Stimulated activated naive CD4-positive, alpha-beta T cell treated with Interleukin-2 at 50 U/mL for 16 hours (primary cell): ENCODE measurements around the gene CDC42BPA.

Experiments used
- DNase-seq: peaks from one replicate; lab custom pipeline; 2025; lab: John Stamatoyannopoulos, UW

CDC42BPA gene

DNA sequence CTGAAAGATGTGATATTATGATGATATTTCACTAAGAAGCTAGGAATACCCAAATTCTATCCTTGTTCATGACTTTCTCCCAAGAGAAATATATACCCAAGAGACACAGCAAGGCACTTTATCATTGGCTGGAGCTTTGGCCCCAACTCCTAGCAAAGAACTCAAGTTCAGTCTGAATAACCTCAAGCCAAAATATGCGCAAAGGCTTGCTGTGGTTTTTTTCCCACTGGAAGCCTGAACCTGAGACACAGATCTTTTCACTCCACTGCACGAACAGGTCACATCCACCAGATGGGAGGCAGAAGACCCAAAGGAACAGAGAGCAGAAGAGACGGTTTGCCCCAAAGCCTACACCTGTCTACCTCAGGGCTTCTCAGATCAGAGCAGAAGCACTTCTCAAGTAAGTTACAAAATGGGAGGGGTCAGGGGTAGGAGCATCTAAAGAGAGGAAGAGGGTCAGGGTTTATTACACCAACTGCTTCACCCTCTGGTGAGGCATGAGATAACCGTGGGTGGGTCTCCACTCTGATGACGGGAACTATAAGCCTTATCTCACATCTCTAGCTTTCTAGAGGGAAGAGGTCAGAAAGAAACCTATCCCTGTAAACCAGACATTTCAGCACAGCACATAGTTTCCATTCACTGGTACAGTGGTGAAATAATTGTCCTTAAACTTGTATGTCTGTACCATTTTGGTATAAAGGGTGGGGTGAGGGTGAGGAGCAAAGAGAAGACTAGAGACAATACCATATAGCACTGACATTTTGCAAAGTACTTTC, 17.1 kb upstream of the CDC42BPA start:
- no peak for DNase-seq

DNA sequence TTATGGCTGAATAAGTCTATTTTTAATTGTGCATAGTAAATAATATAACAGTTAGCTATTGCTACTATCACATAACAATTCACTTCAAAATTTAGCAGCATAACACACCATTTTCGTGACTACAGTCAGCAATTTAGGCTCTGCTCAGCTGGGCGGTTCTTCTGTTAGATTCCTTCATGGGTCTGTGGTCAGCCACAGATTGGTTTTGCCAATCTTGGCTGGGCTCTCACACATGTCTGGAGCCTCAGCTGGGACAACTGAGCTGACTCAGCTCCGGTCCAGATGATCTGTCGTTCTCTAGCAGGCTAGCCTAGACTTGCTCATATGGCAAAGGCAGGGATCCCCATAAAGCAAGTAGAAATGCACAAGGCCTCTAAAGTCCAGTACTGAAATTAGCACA, 15.1 kb upstream of the CDC42BPA start:
- DNase-seq, result no peak

DNA sequence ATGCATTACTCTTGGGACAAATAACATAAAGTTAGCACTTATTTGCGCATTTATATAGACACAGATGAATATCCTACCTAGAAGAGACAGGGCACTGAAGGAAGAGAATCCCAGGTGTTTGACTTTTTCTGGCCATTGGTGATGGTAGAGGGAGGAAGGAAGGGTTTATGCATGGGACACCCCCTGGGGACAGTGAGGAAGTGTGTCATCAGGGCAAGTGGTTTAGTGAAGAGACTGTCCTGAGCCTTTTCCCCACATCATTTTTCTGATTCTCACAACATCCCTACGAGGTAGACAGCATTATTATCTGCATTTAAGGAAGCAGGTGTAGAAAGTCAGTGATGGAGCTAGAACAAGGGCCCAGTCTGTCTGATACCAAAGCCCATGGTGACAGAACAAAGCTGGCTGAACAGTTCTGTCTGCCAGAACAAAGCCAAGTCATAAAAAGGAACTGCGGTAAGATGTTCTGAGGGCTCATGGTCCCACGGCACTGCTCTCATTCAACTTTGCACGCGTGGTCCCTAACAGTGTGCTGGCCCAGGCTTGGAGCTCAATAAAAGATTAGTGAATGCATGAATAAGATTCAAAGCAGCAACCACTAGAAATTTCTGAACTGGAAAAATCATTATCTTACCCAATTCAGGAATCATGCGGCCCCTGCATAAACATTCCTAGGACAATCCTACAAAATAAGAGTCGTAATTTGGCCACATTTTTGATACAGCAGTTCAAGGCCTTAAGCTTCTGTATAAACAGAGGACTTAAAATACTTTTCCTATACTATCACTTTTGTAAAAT, 12.2 kb upstream of the CDC42BPA start:
- DNase-seq, result no peak

DNA sequence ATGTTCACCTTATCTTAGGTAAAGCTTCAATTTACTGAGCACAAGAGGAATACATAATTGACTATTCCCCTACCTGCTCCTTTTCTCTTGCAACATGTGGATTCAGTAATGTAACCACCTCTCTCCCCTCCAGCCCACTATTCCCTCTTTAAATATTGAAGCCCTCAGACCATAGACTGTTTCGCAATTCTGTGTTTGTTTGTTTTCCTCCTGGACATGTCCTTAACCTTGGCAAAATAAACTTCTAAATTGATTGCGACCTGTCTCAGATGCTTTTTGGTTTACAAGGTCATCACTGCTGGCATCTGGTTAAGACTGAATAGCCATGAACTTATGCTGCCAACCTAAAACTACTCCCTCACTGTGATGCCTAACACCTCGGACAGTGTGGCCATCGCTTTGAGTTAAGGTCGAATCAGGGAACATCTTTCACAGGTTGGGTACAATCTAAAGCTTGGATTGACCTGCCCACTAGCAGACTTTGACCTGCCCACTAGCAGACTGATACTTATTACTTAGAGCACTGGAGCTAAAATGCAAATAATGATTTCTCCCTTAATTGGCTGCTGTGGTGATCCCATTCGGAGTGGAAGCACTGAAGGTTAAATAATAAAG, 10.2 kb upstream of the CDC42BPA start:
- DNase-seq, result no peak

DNA sequence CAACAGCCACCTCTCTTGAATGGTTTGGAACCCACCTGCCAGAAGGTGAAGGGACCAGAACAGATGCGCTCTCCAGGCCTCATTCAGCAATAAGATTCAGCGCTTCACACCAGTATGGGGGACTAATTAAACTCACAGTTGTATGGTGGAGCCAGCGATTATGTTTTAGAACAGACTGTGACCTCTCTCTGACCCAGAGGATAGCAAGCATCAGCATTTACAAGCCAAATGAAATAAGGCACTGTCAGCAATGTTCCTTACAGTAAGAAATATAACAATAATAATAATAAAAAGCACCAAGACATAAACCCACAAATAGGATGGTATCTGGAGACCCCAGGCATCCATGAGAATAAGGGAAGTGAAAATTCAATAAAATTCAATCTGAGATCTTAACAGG, 6.9 kb upstream of the CDC42BPA start:
- no peak for DNase-seq

DNA sequence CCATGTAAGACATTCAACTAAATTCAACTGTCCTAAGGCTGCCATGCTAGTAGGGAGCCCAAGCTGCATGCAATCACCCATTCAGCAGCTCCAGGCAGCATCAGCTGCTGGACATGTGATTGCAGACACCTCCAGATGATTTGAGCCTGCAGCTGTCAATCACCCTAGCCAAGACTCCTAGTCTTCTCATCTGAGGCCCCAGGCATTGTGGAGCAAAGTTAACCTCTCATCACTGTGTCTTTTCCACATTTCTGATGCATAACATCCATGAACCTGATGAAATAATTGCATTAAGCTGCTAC, 5.6 kb upstream of the CDC42BPA start:
- no peak for DNase-seq

DNA sequence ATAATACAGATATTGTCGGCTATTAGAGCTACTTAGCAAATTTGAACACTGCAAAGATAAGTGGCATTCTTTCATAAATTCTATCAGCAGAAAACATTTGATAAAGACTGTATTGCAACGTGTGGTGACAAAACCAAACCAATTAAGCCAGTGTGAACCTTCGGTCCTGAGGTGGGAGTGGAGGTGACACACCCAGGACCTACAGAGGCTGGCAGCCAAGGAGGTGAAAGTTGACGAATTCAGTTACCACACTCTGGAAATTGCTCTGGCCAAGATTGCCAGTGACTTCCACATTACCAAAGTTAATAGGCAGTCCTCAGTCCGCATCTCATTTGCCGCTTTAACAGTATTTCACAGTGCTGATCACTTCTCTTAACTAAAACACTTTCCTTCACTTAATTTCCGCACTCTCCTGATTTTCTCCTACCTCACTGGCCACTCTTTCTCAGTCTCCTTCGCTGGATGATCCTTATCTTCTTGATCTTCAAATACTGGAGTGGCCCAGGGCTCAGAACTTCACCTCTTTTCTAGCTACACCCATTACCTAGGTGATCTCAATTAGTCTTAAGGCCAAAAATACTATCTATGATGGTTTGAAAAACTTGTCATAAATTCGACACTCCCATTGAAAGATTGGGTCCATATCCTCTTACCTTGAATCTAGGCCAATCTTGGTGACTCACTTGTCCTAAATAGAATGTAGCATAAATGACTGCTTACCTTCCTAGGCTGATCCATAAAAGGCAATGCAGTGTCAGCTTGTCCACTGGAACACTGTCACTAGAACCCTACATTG, 5.1 kb upstream of the CDC42BPA start:
- no peak for DNase-seq

DNA sequence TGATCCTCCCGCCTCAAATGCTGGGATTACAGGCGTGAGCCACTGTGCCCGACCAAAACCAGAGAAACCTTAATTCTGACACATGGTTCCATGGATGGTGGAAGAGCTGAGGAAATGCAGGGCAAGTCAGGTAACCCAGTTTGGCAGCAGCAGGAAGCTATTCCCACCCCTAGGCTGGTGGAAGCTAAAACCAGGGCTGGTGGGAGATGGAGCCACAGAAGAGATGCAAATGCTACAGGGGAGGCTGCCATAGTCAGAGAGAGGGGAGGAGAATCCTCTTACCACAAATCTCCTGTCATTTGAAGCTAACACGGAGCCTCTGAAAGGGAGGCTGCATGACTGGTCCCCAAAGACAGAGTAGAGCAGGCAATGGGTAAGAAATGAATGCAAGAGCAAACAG, 4.1 kb upstream of the CDC42BPA start:
- no peak for DNase-seq

DNA sequence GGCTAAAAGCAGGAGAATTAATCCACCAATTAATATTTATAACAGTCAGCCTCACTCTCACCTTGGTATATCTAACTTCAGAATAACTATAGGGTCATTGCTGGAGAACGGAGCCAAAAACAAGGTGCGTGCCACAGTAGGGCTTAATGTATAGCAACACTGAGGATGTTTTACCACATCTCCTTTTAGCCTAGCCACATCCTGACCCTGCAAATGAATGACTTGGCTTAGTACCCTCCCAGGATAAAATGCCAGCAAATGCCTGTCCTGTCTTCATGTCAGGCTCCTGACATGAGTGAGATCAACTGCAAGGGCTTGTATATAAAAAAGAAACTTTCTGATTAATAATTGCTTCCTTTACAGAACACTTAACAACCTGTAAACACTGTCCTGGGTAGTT, 2.7 kb upstream of the CDC42BPA start:
- DNase-seq, result no peak

DNA sequence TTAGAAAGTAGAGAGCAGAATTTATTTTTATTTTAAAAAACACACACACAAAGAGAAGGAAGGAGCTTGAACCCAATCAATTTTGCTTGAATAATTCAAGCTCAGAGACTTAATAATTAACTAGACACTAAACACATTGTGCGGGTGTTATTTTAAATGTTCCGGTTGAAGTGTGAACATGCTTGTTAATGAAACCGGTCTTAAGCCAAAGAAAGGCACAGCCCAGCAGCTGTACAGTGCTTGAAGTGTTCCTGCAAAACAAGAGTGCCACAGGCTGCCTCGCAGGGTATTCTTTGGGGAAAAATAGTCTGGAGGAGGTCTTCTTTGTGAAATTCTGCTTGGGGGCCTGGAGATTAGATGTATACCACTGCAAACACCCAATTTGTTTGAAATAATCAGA, 2.2 kb upstream of the CDC42BPA start:
- no peak for DNase-seq

DNA sequence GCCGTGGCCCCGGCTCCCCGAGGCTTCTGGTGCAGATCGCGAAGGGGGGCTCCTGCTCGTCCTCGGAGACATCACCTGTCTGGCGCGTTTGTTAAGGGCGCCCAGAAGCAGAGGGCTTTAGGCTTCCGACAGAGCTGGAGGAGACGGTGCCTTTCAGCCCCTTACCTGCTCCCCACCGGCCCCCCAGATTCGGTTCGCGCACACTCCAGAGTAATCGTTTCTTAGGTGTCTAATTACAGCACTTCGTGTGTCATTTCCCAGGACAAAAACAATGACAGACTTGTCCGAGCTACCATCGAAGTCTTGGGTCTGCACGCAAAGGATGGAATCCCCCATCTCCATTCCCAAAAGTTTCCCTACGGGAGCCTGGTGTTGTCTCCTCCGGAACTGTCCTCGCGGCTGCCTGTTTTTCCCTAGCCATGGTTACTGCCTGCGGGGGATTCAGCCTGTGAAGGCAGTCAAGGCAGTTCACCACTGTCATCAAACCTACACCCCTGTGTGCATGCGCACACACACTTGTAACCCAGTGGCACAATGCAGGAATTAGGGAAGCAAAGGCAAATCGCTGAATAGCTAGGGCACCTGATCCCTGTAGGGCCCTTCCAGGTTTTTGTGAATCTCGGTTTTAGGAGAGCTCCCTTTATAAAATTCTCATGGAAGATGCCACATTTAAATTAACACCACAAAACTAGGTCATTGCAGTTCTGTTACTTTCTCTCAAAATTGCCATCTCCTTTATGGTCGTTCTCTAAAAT, 738 bp upstream of the CDC42BPA start:
- DNase-seq, result no peak

DNA sequence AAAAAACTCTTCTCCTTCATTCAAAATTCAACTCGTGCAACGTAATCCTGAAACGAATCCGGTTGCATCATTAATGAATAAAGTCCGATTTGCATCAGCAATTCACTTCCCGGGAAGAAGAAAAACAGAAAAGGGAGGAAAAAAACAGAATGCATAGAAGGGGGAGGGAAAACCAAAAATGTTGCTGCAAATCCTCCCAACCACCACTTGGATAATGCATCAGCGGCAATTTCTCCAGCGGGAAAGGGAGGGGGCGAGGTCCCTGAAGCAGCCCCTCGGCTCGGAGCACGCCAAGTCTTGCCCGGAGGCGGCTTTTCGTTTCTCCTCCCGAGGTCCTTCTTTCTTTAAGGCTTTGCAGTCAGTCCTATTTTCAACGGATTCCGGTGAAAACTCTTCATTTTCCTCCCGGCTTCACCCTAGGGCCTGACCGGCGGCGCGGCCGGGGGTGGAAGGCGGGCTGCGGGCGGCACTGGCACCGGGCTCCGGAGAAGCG, 723 bp downstream of the CDC42BPA start:
- no peak for DNase-seq

DNA sequence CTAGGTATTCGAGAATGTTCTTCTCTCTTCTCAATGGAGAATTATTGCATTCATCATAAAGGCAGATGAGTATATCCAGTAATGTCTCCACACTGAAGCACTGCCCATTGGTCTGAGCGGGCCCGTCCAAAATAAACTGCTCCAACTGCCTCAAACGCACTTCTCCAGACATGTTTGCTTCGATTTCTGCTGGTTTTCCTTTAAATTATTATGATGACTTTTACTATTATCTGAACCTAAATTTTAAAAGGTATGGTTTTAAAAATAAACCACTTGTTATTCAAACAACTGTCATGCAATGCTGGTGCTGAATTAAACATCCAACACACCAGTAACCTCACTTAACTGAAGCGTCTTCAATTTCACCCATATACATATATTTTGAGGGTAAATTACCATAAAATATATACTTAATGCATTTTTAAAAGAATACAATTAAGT, 1.3 kb downstream of the CDC42BPA start:
- no peak for DNase-seq

DNA sequence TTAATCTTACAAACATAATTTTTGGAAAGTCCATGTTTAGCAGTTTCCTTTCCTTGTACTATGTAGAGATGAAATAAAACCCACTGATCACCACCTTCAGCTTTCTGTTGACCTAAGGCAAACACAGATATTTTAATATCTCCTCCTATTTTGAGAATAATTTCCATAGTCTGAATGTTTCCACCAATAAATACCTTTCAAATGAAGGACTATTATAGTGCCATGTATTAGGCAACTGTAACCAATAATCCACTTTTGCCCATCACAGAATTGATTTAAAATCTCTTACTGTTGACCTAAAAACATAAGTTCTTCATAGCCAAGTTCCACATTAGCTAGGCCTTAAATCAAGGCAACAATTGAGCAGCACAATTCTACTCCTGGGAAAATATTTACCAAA, 1.8 kb downstream of the CDC42BPA start:
- no peak for DNase-seq

DNA sequence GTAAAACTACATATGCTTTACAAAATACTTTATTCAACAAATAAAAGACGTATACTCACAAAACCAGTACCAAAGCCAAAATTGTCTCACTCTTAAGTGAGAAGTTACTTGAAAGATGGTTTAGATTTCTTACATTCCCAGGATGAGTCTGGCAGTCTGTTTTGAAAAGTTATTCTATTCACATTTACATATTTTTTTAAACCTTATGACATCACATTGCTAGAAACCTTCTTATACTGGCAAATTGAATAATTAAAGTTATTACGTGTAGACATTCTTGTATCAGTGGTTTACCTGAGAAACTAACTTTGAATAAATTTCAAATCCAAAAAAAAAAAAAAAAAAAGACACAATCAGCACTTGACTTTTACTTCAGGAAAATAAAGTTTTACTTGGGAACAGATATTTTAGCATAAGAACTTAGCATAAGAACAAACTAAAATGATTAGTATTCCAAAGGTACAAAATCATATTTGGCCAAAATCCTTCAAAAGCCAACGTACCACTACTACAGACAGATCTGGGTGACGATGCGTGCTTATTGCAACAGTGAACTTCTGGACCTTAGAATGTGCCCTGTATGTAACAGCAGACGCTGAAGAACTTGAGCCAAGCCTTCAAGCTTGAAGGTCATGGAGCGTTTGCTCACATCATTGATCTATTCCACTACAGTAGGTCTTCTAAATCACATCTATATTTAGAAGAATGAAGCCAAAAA, 2.5 kb downstream of the CDC42BPA start:
- no peak for DNase-seq

DNA sequence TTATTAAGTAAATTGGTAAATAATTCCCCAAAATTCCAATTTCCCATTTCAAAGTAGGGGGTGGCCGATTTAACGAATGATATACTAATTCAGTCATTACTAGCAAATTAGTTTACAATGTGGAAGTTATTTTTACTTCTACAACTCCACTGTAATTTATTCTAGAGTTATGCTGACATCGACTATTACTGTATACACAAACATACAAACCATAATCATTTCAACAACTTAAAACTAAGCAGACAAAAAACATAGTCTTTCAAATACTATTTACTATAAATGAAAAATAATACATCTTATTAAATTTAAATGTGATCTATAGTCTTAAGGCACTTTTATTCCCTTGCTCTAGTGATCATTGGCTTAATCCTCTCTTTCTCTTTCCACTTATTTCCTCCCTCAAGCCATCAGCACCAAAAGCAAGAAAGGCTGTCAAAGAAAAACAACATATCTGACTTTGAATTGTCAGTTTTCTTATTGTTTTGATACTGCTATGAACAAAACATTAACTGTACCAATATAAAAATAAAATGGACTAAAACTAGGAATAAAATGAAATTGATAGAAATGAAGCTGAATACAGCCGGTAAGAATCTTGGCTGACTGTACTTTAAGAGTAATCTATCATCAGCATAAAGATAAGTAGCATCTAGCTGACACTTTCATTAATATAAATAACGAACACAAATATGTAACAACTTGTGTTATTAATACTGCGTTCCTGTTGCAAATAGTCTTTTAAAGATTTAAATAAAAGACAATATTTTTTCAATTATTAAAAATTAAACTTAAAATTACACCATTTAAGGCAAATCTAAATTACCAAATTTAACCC, 4.1 kb downstream of the CDC42BPA start:
- DNase-seq, result no peak

DNA sequence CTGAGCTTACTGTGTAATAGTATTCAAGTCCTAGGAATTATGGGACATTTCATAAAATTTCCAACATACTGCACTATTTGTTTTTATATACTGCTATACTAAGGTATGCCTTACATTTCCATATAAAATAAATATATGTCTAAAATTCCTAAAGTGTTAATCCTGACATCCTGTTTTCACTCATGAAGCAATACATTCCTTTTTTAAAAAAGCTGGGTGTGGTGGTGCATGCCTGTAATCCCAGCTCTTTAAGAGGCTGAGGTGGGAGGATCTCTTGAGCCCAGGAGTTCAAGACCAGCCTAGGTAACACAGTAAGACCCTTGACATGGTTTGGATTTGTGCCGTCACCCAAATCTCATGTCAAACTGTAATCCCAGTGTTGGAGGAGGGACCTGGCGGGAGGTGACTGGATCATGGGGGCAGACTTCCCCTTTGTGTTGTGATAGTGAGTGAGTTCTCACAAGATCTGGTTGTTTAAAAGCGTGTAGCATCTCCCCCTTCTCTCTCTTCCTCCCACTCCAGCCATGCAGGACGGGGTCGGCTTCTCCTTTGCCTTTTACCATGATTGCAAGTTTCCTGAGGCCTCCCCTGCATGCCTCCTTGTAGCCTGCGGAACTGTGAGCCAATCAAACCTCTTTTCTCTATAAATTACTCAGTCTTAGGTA, 5.8 kb downstream of the CDC42BPA start:
- no peak for DNase-seq

DNA sequence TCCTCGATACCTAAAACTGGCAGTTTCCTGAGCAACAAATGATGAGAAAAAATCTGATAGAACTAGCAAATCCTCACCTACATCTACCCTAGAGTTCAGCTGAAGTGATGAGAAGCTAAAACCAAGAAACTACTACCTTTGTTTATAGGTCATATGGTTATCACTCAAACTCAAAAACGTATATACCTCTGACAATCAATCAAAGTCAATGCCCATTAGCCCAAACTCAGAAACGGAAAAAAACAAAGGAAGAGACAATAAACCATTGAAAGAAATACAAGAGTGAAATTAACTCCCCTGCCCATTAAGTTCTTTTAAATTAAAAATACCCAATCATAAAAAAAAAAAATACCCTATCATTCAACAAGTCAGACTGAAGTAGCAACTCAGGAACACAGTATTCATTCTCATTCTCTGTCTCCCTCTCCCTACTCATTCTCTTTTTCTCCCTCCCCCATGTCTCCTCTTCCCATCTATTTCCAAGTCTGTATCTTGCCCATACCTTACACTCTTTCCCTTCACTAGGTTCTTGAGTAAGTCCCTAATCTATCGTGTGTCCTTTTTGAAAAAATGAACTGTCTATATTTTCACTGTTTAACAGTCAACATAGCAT, 6.8 kb downstream of the CDC42BPA start:
- no peak for DNase-seq
